Measurements from ENCODE around the gene TRAF1.

DNA sequence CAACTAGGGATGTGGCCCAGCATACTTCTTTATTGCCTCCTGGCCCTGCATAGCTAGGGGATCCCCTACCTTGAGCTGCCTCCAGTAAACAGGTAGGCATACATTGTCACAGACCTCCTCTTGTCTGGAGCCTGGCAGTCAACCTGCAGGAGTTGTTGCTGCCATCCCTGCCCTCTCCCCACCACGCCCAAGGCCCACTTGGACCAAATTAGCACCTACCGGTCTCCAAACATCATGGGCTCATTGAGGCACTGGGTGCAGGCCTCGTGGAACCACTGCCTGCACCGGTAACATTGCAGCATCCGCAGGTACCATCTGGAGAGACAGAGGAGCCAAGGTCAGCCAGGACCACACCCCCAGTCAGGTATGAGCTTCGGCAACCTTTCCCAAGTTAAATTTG lies 59.9 kb downstream of the TRAF1 start:
- TF ChIP-seq, protein P1, sequence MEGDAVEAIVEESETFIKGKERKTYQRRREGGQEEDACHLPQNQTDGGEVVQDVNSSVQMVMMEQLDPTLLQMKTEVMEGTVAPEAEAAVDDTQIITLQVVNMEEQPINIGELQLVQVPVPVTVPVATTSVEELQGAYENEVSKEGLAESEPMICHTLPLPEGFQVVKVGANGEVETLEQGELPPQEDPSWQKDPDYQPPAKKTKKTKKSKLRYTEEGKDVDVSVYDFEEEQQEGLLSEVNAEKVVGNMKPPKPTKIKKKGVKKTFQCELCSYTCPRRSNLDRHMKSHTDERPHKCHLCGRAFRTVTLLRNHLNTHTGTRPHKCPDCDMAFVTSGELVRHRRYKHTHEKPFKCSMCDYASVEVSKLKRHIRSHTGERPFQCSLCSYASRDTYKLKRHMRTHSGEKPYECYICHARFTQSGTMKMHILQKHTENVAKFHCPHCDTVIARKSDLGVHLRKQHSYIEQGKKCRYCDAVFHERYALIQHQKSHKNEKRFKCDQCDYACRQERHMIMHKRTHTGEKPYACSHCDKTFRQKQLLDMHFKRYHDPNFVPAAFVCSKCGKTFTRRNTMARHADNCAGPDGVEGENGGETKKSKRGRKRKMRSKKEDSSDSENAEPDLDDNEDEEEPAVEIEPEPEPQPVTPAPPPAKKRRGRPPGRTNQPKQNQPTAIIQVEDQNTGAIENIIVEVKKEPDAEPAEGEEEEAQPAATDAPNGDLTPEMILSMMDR (IDR thresholded peaks at IDR 0.05 in 2 of 3, conservative IDR thresholded peaks at IDR 0.05 in 1 of 3; ENCODE audit: control insufficient read depth in 2 of 3, extremely low read depth in 1 of 3, insufficient read depth in 1 of 3, low read depth in 3 of 3, low read length in 3 of 3) = no peak
- TF ChIP-seq HDAC6 (IDR thresholded peaks at IDR 0.05; ENCODE audit: unreplicated experiment) (no peak), HDAC2 (IDR thresholded peaks at IDR 0.05) (no peak), CEBPB (IDR thresholded peaks at IDR 0.05; ENCODE audit: borderline replicate concordance in 1 of 2, low read depth in 2 of 2, low read length in 2 of 2) (no peak), POLR2AphosphoS5 (IDR thresholded peaks at IDR 0.05; ENCODE audit: low read length) (no peak), YY1 (IDR thresholded peaks at IDR 0.05; ENCODE audit: low read depth, low read length) (no peak), CHD4 (IDR thresholded peaks at IDR 0.05) (no peak), RFX5 (IDR thresholded peaks at IDR 0.05; ENCODE audit: low read depth, low read length) (no peak)
- TF ChIP-seq, protein P2, sequence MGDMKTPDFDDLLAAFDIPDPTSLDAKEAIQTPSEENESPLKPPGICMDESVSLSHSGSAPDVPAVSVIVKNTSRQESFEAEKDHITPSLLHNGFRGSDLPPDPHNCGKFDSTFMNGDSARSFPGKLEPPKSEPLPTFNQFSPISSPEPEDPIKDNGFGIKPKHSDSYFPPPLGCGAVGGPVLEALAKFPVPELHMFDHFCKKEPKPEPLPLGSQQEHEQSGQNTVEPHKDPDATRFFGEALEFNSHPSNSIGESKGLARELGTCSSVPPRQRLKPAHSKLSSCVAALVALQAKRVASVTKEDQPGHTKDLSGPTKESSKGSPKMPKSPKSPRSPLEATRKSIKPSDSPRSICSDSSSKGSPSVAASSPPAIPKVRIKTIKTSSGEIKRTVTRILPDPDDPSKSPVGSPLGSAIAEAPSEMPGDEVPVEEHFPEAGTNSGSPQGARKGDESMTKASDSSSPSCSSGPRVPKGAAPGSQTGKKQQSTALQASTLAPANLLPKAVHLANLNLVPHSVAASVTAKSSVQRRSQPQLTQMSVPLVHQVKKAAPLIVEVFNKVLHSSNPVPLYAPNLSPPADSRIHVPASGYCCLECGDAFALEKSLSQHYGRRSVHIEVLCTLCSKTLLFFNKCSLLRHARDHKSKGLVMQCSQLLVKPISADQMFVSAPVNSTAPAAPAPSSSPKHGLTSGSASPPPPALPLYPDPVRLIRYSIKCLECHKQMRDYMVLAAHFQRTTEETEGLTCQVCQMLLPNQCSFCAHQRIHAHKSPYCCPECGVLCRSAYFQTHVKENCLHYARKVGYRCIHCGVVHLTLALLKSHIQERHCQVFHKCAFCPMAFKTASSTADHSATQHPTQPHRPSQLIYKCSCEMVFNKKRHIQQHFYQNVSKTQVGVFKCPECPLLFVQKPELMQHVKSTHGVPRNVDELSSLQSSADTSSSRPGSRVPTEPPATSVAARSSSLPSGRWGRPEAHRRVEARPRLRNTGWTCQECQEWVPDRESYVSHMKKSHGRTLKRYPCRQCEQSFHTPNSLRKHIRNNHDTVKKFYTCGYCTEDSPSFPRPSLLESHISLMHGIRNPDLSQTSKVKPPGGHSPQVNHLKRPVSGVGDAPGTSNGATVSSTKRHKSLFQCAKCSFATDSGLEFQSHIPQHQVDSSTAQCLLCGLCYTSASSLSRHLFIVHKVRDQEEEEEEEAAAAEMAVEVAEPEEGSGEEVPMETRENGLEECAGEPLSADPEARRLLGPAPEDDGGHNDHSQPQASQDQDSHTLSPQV (IDR thresholded peaks at IDR 0.05) = no peak
- TF ChIP-seq, protein P3, sequence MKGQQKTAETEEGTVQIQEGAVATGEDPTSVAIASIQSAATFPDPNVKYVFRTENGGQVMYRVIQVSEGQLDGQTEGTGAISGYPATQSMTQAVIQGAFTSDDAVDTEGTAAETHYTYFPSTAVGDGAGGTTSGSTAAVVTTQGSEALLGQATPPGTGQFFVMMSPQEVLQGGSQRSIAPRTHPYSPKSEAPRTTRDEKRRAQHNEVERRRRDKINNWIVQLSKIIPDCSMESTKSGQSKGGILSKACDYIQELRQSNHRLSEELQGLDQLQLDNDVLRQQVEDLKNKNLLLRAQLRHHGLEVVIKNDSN (IDR thresholded peaks at IDR 0.05; ENCODE audit: borderline replicate concordance, extremely low read length, insufficient read depth, low read depth, low read length) = no peak
- TF ChIP-seq, protein P4, sequence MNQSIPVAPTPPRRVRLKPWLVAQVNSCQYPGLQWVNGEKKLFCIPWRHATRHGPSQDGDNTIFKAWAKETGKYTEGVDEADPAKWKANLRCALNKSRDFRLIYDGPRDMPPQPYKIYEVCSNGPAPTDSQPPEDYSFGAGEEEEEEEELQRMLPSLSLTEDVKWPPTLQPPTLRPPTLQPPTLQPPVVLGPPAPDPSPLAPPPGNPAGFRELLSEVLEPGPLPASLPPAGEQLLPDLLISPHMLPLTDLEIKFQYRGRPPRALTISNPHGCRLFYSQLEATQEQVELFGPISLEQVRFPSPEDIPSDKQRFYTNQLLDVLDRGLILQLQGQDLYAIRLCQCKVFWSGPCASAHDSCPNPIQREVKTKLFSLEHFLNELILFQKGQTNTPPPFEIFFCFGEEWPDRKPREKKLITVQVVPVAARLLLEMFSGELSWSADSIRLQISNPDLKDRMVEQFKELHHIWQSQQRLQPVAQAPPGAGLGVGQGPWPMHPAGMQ (IDR thresholded peaks at IDR 0.05; ENCODE audit: borderline replicate concordance) = no peak
- TF ChIP-seq, protein P5, sequence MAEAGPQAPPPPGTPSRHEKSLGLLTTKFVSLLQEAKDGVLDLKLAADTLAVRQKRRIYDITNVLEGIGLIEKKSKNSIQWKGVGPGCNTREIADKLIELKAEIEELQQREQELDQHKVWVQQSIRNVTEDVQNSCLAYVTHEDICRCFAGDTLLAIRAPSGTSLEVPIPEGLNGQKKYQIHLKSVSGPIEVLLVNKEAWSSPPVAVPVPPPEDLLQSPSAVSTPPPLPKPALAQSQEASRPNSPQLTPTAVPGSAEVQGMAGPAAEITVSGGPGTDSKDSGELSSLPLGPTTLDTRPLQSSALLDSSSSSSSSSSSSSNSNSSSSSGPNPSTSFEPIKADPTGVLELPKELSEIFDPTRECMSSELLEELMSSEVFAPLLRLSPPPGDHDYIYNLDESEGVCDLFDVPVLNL (IDR thresholded peaks at IDR 0.05; ENCODE audit: low read depth, low read length) = no peak
- TF ChIP-seq, protein P6, sequence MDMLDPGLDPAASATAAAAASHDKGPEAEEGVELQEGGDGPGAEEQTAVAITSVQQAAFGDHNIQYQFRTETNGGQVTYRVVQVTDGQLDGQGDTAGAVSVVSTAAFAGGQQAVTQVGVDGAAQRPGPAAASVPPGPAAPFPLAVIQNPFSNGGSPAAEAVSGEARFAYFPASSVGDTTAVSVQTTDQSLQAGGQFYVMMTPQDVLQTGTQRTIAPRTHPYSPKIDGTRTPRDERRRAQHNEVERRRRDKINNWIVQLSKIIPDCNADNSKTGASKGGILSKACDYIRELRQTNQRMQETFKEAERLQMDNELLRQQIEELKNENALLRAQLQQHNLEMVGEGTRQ (IDR thresholded peaks at IDR 0.05; ENCODE audit: borderline replicate concordance, low read depth, low read length) = no peak
